NCI-H1436 (cell line): ENCODE data around the gene COL4A1.
"Not testable (repeated sequence)": the region's sequence is repeated elsewhere in the genome, so short reads cannot be mapped to it uniquely, and the experiment has no call there.

Experiments used
- DNase-seq: peaks from one replicate; lab custom pipeline; 2025; lab: John Stamatoyannopoulos, UW

The COL4A1 gene

GRCh38 chr13:110323172-110323891 is 16.4 kb upstream of the COL4A1 start:
- no peak for DNase-seq

DNA sequence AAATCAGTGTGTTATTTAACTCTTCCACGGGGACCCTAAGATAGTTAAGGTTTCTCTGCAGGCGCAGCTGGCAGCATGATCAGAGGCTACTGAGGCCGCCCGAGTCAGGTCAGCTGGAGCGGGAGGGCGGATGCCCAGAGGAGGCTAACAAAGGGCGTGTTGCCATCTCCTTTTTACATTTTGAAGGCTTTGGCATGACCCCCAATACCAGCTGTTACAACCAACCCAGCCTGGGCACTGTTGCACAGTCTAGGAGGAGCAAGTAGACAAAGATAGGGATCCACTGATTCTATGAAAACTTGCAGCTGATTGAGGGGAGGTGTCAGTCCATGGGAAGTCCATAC is 15.8 kb upstream of the COL4A1 start:
- DNase-seq: no peak

GRCh38 chr13:110322126-110322827 is 15.3 kb upstream of the COL4A1 start:
- no peak for DNase-seq

GRCh38 chr13:110321573-110321972 is 14.6 kb upstream of the COL4A1 start:
- DNase-seq: not testable (repeated sequence)

GRCh38 chr13:110320645-110321044 is 13.7 kb upstream of the COL4A1 start:
- DNase-seq: no peak

DNA sequence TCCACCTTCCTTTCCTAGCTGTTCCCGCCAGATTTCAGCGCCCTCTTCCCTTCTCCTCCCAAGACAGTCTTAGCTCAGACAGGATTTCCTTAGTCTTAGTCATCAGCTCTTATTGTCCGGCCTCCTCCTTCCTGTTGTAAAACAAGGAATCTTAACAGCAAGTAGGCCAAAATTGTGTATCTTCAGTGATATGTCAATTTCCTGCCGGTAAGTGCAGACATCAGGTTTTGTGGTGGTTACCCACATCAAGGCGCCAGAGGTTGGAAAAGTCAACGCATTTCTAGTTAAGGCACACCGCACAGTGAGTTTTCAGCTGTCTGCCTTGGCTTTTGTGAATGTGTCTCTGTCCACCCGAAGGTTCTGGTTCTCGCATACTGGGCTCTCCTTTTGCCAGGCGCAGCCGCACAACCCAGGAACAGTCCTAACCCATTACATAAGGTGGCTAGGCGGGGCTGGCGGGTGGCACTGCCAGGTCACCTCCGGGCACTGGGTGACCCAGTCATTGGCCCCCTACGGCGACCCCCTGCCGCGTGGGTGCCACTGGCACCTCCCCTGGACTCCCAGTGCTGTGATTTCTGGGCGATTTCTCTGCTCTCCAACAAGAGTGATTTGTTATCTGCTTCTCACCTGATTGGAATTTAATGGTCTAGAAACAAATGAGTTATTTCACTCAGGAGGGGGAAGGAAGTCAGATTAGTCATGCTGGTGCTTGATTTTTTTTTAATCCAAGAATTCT is 13.0 kb upstream of the COL4A1 start:
- DNase-seq: no peak

DNA sequence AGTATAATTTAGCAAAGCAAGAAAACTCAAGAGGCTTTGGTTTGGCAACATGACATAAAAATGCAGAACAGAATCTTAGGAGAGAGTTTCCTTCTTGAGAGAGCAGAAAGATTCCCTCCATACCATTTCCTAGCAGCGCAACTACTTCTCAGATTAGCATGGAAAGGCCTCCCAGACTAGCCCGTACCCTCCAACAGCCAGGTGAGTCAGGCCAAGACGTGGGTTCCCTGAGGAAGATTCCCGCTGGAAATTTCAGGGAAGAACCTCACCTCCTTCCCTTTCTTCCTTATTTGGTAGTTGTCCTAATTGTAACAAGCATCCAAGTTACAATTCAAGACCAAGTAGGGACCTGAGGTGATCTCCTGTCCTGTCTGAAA is 12.4 kb upstream of the COL4A1 start:
- no peak for DNase-seq

GRCh38 chr13:110318920-110319319 is 12.0 kb upstream of the COL4A1 start:
- DNase-seq: no peak

- DNase-seq: no peak
Measured at GRCh38 chr13:110317496-110318195, 10.7 kb upstream of the COL4A1 start.

DNA sequence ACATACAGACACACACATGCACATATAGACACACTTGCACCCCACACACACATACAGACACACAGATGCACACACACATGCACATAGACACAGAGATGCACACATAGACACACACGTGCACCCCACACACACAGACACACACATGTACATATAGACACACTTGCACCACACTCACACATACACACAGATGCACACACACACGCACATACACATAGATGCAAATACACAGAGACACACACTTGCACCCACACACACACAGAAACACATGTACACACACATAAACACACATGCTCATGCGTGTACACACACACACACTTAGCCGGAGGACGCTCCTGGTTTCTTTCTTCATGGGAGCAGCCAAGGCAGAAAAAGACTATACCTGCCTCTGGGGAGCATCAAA is 10.1 kb upstream of the COL4A1 start:
- no peak for DNase-seq

- no peak for DNase-seq
Measured at GRCh38 chr13:110316196-110316595, 9.2 kb upstream of the COL4A1 start.

DNA sequence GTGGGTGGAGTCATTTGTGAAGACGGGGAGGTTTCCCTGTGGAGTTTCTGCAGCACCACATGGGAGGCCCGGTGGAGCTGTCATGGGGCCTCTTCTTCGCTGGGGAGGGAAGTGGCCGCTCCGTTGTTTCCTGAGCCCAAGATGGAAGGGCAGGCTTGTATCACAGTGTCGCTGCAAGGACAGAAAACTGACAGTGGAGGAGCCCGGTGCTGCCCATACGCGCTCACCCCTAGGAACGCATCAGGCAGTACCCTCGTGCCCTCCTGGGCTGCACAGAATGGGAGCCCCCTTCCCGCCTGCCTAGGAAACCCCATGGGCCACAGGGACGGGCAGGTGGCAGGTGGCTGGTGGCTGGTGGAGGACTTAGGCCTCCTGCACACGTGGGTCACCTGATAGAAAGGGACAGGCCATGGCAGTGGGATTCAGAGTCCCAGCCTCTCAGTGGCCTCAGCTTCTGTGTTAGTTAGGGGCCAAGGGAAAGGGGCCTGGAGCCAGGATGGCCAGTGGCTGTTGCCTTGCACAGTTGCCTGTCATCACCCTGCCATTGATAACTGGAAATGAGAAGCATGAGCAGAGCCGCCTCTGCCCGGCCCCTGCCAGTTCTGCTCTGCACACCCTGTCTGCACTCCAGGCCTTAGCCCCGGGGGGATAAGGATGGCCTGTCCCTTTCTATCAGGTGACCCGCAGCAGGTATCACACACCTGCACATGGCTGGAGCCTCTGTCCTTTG is 7.7 kb upstream of the COL4A1 start:
- no peak for DNase-seq

DNA sequence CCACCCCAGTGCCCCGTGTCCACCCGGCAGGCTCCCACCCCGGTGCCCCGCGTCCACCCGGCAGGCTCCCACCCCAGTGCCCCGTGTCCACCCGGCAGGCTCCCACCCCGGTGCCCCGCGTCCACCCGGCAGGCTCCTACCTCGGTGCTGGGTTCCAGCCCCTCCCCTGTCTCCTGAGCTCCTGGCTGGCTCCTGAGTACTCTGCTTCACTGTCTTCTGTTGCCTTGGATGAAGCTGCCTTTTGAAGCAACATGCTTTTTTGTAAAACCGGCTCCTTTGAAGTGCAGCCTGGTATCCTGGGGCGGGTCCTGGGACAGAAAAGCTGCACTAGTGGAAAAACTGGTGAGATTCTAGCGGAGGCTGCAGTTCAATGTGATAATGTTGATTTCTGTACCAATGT is 6.8 kb upstream of the COL4A1 start:
- DNase-seq: not testable (repeated sequence)

- not testable (repeated sequence) for DNase-seq
Measured at GRCh38 chr13:110313261-110313660, 6.3 kb upstream of the COL4A1 start.

- DNase-seq: no peak
Measured at GRCh38 chr13:110312339-110313031, 5.5 kb upstream of the COL4A1 start.

DNA sequence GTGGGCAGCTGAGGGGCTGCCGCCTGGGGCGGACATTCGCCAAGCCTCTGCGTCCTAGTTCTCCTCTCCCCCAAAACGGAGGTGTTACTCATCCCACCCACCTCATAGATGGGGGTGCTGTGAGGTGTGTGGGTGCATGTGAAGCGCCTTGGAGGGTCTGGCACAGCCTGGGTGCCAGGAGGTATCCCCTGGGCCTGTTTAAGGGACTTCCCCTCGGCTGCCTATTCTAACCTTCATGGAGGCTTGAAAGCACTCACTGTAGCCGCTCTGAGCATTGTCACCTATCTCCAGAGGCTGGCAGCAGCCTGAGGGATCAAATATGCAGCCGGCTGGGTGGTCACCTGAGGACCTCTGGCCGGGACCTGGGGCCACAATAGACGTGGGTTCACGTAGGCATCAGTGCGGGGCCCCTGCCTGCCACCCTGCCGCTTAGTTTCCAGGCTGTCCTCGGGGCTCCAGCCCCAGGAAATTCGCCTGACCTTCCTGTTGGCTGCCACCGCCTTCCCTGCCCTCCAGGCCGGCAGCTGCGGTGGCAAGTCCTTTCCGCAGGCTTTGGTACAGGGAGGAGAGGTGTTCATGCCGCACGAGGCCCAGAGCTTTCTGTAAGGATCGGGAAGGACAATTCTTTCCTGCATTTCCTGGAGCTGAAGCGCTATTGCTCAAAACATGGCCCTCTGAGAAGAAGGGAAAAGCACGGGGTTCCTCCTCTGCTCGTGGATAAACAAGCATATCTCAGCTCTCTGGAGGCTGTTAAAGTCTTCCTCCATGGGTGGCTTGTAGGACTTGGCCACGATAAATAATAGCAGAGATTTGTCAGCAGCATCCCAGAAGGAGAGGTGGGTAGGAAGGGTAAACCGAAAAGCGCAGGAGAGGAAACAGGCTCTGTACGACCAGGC is 4.7 kb upstream of the COL4A1 start:
- DNase-seq: no peak

DNA sequence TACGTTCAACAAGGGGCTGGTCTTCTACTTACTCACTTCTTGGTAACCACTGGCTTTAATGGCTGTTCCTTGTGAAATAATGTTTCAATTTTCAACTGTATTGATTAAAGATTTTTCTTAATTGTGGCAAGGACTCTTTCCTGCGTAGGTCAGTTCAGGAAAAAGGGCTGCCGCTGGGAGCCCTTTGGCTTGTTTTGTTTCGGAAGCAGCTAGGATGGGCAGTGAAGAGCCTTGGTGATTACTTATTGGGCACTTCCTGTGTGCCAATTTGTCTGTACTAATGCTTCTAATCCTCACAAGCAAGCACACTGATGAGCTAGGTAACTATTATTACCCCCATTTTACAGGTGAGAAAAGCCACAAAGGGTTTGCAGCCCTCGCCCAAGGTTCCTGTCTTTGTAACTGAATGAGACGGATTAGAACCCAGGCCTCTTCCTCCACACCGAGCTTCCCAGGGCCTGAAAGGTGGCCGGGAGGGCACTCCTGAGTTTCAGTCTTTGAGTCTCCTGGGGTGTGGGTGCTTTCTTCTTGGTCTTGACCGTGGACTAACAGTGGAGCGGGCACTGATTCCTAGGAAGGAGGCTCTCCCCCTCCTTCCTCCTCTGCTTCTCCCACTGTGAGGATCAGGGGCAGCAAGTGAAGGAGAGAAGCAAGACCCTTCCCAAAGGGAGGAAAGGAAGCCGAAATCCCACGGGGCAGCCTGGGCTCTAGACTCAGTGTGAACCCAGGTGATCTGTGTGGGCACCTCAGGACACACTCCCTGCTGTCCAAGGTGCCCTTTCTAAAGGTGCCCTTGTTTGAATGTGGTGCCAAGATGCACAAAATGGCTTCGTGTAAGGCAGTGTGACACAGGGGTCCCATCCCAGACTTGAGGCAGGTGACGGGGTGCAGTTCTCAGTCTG is 3.8 kb upstream of the COL4A1 start:
- no peak for DNase-seq

DNA sequence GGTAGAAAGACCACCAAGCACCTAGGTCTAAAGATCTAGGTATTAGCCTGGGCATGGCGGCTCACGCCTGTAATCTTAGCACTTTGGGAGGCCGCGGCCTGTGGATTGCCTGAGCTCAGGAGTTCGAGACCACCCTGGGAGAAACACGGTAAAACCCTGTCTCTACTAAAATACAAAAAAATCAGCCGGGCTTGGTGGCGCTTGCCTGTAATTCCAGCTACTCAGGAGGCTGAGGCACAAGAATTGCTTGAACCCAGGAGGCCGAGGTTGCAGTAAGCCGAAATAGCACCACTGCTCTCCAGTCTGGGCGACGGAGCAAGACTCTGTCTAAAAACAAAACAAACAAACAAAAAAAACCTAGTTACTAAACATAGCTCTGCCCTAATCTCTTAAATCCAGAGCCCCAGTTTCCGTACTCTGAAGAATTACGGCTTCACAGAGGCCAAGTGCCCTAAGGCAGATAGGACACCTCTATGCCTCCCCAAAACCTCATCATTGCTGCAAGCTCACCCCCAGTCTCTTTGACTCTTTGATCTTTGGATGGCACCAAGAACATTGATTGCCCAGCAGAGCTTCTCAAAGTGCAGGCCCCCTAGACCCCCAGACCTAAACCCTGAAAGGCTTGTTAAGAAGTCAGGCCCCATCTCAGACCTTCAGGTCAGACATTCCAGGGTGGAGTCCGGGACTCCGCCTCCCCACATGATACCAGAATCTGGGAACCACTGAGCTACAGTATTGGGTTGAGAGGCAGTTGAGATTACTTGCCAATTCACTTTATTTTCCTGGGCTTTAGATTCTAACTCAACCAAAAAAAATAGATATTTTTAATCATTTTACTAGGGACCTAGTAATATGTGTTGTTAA is 2.9 kb upstream of the COL4A1 start:
- DNase-seq: no peak
